GM06990 (cell line): ENCODE measurements around the gene TRMT44.

Experiments
- DNase-seq: peaks from one replicate; pipeline ENCODE4 v3.0.0-alpha.2; 2011; ENCODE audit not compliant: insufficient read length; ENCODE audit errors: extremely low read depth
- H3K27me3 ChIP-seq: replicated peaks from 2 replicates; pipeline ENCODE4 v1.6.0; 2011; ENCODE audit warnings: low read length; ENCODE audit not compliant: control insufficient read depth, insufficient read depth
- H3K36me3 ChIP-seq: 2 replicates; pipeline ENCODE4 v1.5.1; 2011; ENCODE audit warnings: low read length; ENCODE audit not compliant: control insufficient read depth, insufficient read depth
- H3K4me3 ChIP-seq: replicated peaks from 2 replicates; pipeline ENCODE4 v1.5.1; 2011; ENCODE audit warnings: low read depth, mild to moderate bottlenecking, control low read depth, low read length
- TF ChIP-seq, protein P1 (sequence below): IDR thresholded peaks from 2 replicates; pipeline ENCODE4 v1.5.1; 2011; ENCODE audit warnings: low read length, control low read depth, mild to moderate bottlenecking, inconsistent platforms; ENCODE audit not compliant: insufficient read depth, poor library complexity, severe bottlenecking

Gene TRMT44

DNA sequence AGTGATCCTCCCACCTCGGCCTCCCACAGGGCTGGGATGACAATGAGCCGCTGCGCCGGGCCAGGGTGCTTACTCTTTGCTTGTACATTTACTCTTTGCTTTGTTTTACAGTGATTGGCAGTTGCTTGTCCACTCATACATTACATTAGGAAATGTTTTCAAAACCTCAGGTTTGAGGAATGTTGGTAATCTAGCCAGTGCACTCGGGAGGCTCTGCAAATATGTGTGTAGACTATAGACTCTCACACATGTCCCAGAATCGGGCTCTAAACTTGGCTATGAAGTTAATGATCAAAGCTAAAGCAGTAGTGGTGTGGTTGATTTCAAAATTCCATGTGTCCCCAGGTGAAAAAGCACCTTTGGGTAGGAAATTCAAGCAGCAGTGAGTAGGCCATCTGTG is 20.5 kb downstream of the TRMT44 start:
- TF ChIP-seq, protein P1, sequence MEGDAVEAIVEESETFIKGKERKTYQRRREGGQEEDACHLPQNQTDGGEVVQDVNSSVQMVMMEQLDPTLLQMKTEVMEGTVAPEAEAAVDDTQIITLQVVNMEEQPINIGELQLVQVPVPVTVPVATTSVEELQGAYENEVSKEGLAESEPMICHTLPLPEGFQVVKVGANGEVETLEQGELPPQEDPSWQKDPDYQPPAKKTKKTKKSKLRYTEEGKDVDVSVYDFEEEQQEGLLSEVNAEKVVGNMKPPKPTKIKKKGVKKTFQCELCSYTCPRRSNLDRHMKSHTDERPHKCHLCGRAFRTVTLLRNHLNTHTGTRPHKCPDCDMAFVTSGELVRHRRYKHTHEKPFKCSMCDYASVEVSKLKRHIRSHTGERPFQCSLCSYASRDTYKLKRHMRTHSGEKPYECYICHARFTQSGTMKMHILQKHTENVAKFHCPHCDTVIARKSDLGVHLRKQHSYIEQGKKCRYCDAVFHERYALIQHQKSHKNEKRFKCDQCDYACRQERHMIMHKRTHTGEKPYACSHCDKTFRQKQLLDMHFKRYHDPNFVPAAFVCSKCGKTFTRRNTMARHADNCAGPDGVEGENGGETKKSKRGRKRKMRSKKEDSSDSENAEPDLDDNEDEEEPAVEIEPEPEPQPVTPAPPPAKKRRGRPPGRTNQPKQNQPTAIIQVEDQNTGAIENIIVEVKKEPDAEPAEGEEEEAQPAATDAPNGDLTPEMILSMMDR = no peak
- H3K36me3 ChIP-seq = peaks cover 14% of the 10 kb centered on the region
- no peak for DNase-seq

DNA sequence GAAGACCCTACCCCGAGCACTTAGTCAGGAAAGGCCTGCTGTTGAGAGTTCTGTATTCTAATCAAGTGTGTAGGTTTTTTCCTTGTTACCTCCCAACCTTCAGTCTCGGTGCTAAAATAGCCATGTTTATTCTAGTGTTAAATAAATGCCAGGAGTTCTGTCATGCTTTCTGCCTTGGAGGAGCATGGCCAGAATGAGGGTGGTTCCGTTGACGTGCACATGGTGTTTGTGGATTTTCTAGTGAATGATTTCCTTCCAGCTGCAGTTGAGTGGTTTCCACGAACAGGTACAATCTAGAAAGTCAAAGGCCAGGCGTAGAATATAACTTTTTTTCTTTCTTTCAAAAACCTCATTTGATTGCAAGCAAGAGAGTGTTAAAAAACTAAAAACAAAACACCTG is 21.0 kb downstream of the TRMT44 start:
- no peak for DNase-seq
- no peaks in the 10 kb centered on the region for H3K27me3 ChIP-seq
- TF ChIP-seq, protein P1 = no peak
- peaks cover 16% of the 10 kb centered on the region for H3K36me3 ChIP-seq
- H3K4me3 ChIP-seq = no peak overlapping the region

More for the DNA sequence above, 20.5 kb downstream of the TRMT44 start:
- no peak overlapping the region for H3K4me3 ChIP-seq
- H3K27me3 ChIP-seq = no peaks in the 10 kb centered on the region

DNA sequence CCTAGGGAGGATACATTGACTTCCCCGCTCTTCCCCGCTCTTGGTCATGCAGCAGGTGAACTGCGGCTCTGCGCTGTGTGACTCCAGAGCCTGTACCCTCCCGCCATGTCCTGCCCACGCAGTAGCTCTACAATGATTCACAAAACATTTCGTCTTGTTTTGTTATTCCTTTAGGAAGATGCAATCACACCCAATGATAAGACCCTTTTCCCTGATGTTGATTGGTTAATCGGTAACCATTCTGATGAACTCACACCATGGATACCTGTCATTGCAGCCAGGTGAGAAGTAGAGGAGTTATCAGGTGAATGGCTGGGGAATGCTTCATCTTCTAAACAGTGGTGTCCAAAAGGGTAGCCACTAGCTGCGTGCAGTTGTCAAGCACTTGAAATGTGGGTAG is 23.2 kb downstream of the TRMT44 start:
- TF ChIP-seq, protein P1 = no peak
- no peak overlapping the region for H3K4me3 ChIP-seq
- DNase-seq = no peak
- H3K36me3 ChIP-seq = peaks cover 18% of the 10 kb centered on the region
- H3K27me3 ChIP-seq = no peaks in the 10 kb centered on the region

DNA sequence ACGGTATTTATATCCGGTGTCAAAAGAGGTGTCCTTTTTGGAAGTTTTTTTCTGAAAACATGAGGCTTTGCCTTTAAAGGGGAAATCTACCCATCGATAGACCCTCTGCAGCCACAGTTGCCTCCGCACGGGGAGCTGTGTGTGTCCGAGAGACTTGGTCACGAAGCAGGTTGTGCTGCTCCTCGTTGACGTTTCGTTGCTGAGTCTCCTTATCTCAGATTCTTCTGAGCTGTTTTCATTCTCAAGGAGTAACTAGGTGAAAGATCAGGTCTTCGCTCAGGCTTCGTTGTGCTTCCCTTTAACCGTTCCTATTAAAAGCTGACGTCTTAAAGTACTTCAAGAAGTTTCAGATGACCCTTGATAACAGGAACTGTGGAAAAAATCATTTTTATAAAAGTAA is 23.8 kb downstream of the TRMT44 start:
- Histone ChIP-seq H3K27me3 (no peaks in the 10 kb centered on the region), H3K4me3 (no peak overlapping the region), H3K36me3 (peaks cover 23% of the 10 kb centered on the region)
- TF ChIP-seq, protein P1 = no peak
- no peak for DNase-seq

DNA sequence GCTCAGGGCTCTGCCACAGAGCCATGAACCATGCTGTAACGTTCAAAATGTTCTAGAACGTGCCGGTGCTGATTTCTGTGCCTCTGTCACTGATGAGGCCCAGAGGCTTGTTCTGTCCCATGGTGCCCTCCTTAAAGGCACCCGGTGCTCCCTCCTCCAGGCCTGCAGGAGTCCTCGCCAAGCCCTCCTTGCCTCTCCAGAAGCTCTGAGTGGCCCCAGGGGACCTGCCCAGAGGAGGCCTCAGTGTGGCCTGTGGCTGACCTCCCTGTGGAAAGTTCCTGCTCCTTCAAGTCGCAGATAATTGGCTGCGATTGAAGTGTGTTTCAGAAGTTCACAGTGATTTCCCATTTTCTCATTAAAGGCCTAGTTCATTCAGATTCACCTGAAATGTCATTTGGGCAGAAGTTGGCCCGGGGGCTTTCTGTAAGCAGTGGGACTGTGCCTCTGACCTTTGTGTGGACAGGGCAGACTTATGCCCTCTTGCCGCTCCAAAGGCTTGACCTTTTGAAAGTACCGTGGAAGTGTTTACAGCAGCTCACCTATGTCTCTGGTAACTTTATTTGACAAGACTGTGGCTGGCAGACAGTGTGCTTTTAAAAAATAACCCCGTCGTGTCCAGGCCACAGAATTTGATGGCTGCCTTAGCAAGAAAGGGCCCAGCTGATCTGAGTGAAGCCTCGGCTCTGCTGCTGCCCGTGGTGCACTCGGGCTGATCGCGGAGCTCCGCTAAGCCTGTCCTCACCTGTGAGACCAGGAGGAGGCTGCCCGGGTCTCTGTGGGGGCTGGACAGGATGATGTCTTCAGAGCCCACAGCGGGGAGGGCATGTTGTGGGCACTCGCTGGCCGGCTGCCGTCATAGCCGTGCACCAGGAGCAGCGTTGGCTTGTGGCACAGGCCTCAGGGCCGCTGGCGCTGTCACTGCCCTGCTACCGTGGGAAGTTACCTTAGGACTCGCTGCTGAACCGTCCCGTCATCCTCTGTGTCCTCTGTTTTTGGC is 25.3 kb downstream of the TRMT44 start:
- no peak overlapping the region for H3K4me3 ChIP-seq
- H3K27me3 ChIP-seq = no peaks in the 10 kb centered on the region
- peaks cover 24% of the 10 kb centered on the region for H3K36me3 ChIP-seq
- DNase-seq = no peak
- TF ChIP-seq, protein P1 = no peak
